ENCODE results near the gene GALNT2. TPM values are rescaled to one million over a fixed set of nuclear protein-coding genes. Genes with fewer than 3 reads are reported as not detected.

GALNT2 gene
- polyA plus RNA-seq, 3 donors, result 19.6 to 25.6 (median 23.4) TPM

- Histone ChIP-seq H3K9ac (ENCODE audit: insufficient read depth, low read length, poor library complexity, severe bottlenecking) (no peak overlapping the region), H3K36me3 (replicated peaks in 1 of 2; ENCODE audit: control insufficient read depth in 1 of 2, insufficient read depth in 2 of 2, low read length in 2 of 2) (peaks cover 14 to 24% of the 10 kb centered on the region in 2 donors), H4K20me1 (ENCODE audit: insufficient read depth, low read length) (peaks cover 98% of the 10 kb centered on the region), H3K4me2 (replicated peaks; ENCODE audit: extremely low read depth, low read length, poor library complexity, severe bottlenecking) (no peak overlapping the region), H3K4me1 (ENCODE audit: control insufficient read depth in 1 of 2, insufficient read depth in 2 of 2, low read length in 2 of 2) (no peaks in the 10 kb centered on the region), H3K9me3 (replicated peaks in 1 of 2; ENCODE audit: control insufficient read depth in 1 of 2, insufficient read depth in 1 of 2, low read length in 2 of 2) (peaks cover 9 to 12% of the 10 kb centered on the region in 2 donors), H3K4me3 (replicated peaks in 1 of 3; ENCODE audit: low read depth in 2 of 3, low read length in 3 of 3) (no peak overlapping the region), H2AFZ (ENCODE audit: insufficient read depth, low read depth, low read length, poor library complexity, severe bottlenecking) (no peak overlapping the region), H3K27me3 (ENCODE audit: control insufficient read depth in 2 of 2, insufficient read depth in 2 of 2, low read length in 2 of 2) (no peaks in the 10 kb centered on the region), H3K27ac (ENCODE audit: low read depth in 1 of 2, low read length in 2 of 2) (no peak overlapping the region), H3K79me2 (ENCODE audit: insufficient read depth, low read length) (peaks cover 100% of the 10 kb centered on the region)
- Mint-ChIP-seq H3K27me3 (ENCODE audit: low read depth in 3 of 3) (peaks cover 0 to 3% (median 0%) of the 10 kb centered on the region in 3 donors), H3K4me3 (no peak overlapping the region), H3K36me3 (peaks cover 20 to 38% of the 10 kb centered on the region in 2 donors), H3K4me1 (peaks cover 27% of the 10 kb centered on the region), H3K9me3 (peaks cover 6 to 15% (median 11%) of the 10 kb centered on the region in 7 donors), H3K27ac (peak overlapping the region in 3 of 7 donors; percentile 5 to 47 (median 36))
- intact Hi-C loops (cut with micrococcal nuclease), result no loop called here
- WGBS (ENCODE audit: insufficient coverage), result 92% methylated on average over 6 of the region's 6 CpGs
- TF ChIP-seq, protein P1, sequence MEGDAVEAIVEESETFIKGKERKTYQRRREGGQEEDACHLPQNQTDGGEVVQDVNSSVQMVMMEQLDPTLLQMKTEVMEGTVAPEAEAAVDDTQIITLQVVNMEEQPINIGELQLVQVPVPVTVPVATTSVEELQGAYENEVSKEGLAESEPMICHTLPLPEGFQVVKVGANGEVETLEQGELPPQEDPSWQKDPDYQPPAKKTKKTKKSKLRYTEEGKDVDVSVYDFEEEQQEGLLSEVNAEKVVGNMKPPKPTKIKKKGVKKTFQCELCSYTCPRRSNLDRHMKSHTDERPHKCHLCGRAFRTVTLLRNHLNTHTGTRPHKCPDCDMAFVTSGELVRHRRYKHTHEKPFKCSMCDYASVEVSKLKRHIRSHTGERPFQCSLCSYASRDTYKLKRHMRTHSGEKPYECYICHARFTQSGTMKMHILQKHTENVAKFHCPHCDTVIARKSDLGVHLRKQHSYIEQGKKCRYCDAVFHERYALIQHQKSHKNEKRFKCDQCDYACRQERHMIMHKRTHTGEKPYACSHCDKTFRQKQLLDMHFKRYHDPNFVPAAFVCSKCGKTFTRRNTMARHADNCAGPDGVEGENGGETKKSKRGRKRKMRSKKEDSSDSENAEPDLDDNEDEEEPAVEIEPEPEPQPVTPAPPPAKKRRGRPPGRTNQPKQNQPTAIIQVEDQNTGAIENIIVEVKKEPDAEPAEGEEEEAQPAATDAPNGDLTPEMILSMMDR (IDR thresholded peaks at IDR 0.05), result no peak
- no peak for DNase-seq
Measured at GRCh38 chr1:230086151-230086550, 19.1 kb downstream of the GALNT2 start.

- H3K9ac ChIP-seq (ENCODE audit: insufficient read depth, low read length, poor library complexity, severe bottlenecking), result no peak overlapping the region
- Mint-ChIP-seq H3K27ac (peak overlapping the region in 2 of 7 donors; percentile 17 to 37), H3K4me1 (peaks cover 29% of the 10 kb centered on the region), H3K9me3 (peaks cover 6 to 12% (median 11%) of the 10 kb centered on the region in 7 donors), H3K36me3 (peaks cover 23 to 42% of the 10 kb centered on the region in 2 donors), H3K4me3 (no peak overlapping the region), H3K27me3 (ENCODE audit: low read depth in 3 of 3) (no peaks in the 10 kb centered on the region)
- no peak overlapping the region for H3K4me3 ChIP-seq (replicated peaks in 1 of 3; ENCODE audit: low read depth in 2 of 3, low read length in 3 of 3)
- H3K27ac ChIP-seq (ENCODE audit: low read depth in 1 of 2, low read length in 2 of 2), result no peak overlapping the region
- H3K36me3 ChIP-seq (replicated peaks in 1 of 2; ENCODE audit: control insufficient read depth in 1 of 2, insufficient read depth in 2 of 2, low read length in 2 of 2), result peaks cover 18 to 25% of the 10 kb centered on the region in 2 donors
- DNase-seq, result no peak
- H3K27me3 ChIP-seq (ENCODE audit: control insufficient read depth in 2 of 2, insufficient read depth in 2 of 2, low read length in 2 of 2), result no peaks in the 10 kb centered on the region
- no peak overlapping the region for H2AFZ ChIP-seq (ENCODE audit: insufficient read depth, low read depth, low read length, poor library complexity, severe bottlenecking)
- no peaks in the 10 kb centered on the region for H3K4me1 ChIP-seq (ENCODE audit: control insufficient read depth in 1 of 2, insufficient read depth in 2 of 2, low read length in 2 of 2)
- intact Hi-C loops (cut with micrococcal nuclease), result no loop called here
- no peak overlapping the region for H3K4me2 ChIP-seq (replicated peaks; ENCODE audit: extremely low read depth, low read length, poor library complexity, severe bottlenecking)
- H4K20me1 ChIP-seq (ENCODE audit: insufficient read depth, low read length), result peaks cover 94% of the 10 kb centered on the region
- H3K9me3 ChIP-seq (replicated peaks in 1 of 2; ENCODE audit: control insufficient read depth in 1 of 2, insufficient read depth in 1 of 2, low read length in 2 of 2), result peaks cover 9 to 12% of the 10 kb centered on the region in 2 donors
- peaks cover 100% of the 10 kb centered on the region for H3K79me2 ChIP-seq (ENCODE audit: insufficient read depth, low read length)
- TF ChIP-seq, protein P1 (IDR thresholded peaks at IDR 0.05), result no peak
- WGBS (ENCODE audit: insufficient coverage), result 97% methylated on average over 3 of the region's 12 CpGs
Measured at GRCh38 chr1:230087028-230087716, 20.1 kb downstream of the GALNT2 start.

Measured in CD14-positive monocyte (primary cell).